ENCODE measurements around the gene FOXN1.
A peak's percentile ranks its signal among the peaks of the same experiment; 100 is the strongest.

Gene FOXN1

GRCh38 chr17:28534740-28535375 is 28.7 kb downstream of the FOXN1 start:
- no peak for DNase-seq
- intact Hi-C loops (cut with DNase I) = loop anchor here (5.0 kb wide), 1 partner anchor 38 kb away; no protein-coding TSS in a partner anchor

DNA sequence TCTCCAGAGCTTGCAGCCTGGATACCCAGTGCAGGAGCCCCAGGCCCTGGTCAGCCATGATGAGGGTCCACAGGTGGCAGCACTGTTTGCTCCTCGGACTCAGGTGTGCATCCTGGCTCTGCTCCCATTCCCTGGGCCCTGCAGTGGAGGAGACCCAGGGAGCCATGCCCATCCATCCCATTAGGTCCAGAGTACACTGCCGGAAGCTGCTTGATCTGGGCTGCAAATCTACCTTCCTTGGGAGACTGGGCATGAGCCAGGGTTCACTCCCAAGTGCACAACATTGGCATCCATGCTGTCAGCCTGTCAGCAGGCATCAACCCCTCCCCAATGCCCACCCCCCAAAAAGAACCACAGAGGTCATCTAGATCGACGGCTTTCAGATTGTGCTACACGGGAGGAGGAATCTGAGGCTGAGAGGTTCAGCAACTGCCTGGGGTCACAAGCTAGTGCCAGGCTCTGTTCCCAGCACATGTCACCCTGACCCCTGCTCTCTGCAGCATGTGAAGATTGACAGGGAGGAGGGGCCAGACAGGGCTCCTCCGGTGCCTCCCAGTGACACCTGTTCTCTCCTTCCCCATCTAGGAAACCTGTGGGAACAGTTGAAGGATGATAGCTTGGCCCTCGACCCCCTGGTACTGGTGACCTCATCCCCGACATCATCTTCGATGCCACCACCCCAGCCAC is 30.5 kb downstream of the FOXN1 start:
- intact Hi-C loops (cut with DNase I) = loop anchor here (5.0 kb wide), 1 partner anchor 39 kb away; no protein-coding TSS in a partner anchor
- no peak for DNase-seq

- intact Hi-C loops (cut with DNase I) = loop anchor here (5.0 kb wide), 1 partner anchor 40 kb away; no protein-coding TSS in a partner anchor
These were observed 31.1 kb downstream of the FOXN1 start for GRCh38 chr17:28537219-28537610.

GRCh38 chr17:28538296-28538895 is 32.2 kb downstream of the FOXN1 start:
- intact Hi-C loops (cut with DNase I) = loop anchor here (5.0 kb wide), 1 partner anchor 41 kb away; no protein-coding TSS in a partner anchor
- DNase-seq = no peak

More at GRCh38 chr17:28537219-28537610, 31.1 kb downstream of the FOXN1 start:
- no peak for DNase-seq

- intact Hi-C loops (cut with DNase I) = no loop called here
- no peak for DNase-seq
These were observed 34.1 kb downstream of the FOXN1 start for GRCh38 chr17:28540231-28540630.

DNA sequence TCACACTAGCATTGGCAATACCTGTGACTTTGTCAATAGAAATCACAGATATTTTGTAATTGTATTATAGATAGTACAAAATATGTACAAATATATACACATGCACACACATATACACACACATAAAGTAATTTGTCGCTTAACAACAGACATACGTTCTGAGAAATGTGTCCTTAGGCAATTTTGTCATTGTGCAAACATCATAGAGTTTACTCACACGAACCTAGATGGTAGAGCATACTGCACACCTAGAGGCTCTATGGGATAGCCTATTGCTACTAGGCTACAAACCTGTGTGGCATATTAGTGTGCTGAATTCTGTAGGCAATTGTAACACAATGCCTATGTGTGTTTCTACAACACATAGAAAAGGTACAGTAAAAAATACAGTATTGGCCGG is 35.3 kb downstream of the FOXN1 start:
- DNase-seq = no peak
- intact Hi-C loops (cut with DNase I) = no loop called here

DNA sequence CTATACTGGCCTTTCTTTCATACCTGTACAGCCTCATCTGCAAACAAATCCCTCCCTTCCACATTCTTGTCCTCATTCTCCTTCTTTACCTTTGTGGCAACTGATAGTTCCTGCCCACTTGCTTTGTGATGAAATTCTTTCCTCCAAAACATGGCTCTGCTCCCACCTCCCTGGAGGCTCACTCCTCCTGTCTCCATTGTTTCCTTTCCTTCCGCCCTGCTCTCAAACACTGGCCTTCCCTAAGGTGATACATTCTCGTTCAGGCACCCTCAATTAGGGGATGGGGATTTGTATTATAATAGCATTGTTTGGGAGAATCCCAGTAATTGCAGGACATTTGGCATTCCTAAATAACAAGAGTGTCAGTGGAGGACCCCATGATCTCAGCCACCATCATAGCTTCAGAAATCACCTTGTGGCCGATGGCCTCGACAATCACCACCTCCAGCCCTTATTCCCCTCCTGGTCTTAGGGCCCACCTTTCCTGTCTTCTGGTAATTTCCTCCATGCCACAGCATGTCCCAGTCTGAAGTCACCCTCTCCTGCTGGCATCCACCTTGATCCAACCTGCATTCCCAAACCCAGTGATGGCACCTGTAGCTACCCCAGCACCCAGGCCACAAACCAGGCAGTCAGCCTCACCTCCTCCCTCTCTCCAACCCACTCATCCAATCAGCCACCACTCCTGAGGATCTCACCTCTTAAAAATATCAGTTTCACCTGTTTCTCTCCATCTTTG is 38.4 kb downstream of the FOXN1 start:
- intact Hi-C loops (cut with DNase I) = no loop called here
- DNase-seq = no peak

DNA sequence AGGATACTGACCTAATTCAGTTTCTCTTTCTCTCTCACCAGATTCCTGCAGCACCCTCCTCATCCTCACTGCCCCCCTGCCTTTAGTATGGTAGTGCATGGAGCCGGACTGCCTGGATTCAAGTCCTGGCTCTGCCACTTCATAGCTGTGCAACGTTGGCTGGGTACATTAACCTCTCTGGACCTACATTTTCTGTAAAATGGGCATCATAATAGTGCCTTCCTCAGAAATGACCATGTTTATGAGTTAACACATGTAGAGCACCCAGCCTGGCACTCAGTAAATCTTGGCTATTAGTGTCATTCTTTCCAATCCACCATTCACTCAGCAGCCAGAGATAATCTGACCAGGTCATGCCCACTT is 39.0 kb downstream of the FOXN1 start:
- no peak for DNase-seq
- intact Hi-C loops (cut with DNase I) = no loop called here

- DNase-seq = no peak
- intact Hi-C loops (cut with DNase I) = no loop called here
These were observed 39.8 kb downstream of the FOXN1 start for GRCh38 chr17:28545787-28546415.

DNA sequence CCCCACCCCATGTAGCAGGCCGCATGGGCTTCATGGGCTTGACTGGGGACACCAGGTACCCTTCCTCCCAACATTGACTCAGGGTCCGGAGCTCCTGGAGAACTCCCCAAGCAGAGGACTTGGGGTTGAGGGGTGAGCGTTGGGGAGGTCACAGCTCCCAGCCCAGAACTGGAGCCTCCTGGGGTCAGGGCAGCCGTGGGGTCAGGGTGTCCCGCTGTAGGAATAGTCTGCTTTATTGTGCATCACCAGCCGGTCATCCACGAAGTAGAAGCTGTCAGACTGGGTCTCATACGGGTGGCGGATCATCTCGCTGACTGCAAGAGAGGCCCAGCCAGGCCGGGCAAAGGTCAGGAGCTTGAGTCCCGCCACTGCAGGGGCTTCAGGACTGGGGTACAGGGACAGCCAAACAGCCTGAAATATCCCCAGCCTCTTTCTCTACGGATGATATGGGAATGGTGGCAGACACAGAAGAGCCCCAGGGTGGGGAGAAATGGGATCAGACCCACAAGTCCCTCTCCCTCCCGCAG is 41.0 kb downstream of the FOXN1 start:
- no peak for DNase-seq
- intact Hi-C loops (cut with DNase I) = no loop called here

GRCh38 chr17:28547623-28548416 is 41.7 kb downstream of the FOXN1 start:
- peak in 41 of 42 donors; percentile 43 to 87 (median 72) for DNase-seq
- intact Hi-C loops (cut with DNase I) = no loop called here

- DNase-seq = no peak
- intact Hi-C loops (cut with DNase I) = no loop called here
These were observed 42.4 kb downstream of the FOXN1 start for GRCh38 chr17:28548417-28549130.

DNA sequence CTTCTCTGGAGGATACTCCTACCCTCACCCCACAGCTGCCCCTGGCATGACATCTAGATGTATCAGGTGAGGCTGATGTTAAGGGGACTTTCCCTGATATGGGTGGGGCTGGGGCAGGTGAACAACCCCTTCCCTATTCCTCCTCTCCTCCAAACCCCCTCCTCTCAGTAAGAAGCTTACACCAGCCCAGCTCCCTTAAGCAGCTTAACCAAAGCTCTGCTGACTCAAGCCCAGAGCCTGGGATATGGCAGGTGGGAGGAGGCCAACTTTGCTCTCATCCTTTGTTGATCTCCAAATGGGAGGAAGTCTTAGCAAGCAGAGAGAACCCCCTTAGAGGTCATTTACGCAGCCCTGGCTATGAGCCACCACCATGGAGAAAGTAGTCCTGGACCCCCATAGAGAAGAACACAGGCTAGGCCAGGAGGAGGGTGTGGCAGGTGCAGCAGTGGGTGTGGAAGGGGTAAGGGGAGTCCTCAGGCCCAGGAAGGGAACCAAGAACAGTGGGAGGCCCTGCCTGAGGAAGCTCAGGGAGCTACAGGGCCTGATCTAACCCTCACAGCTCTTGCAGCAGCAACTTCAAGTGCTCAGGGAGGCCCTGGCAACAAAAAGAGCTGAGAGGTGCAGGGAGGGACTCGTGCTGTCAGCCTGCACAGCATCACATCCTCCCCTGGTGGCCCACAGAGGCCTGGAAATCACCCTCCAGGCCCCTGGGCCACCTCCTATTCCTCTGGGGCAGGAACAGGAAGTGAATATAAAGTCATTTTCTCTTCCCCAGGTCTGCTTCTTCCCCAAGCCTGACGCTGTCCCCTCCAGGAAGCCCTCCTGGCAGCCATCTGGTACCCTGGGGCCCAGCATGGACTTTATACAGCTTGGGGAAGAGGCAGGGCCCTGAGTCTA is 43.3 kb downstream of the FOXN1 start:
- intact Hi-C loops (cut with DNase I) = no loop called here
- DNase-seq = no peak

- intact Hi-C loops (cut with DNase I) = no loop called here
- DNase-seq = no peak
These were observed 44.7 kb downstream of the FOXN1 start for GRCh38 chr17:28550858-28551257.

- intact Hi-C loops (cut with DNase I) = no loop called here
- DNase-seq = peak in 10 of 42 donors; percentile 20 to 51 (median 32)
These were observed 45.5 kb downstream of the FOXN1 start for GRCh38 chr17:28551421-28552175.

Measured in head of caudate nucleus (tissue), 42 donors.